ENCODE data around the gene LLGL1. TPM values are rescaled to one million over a fixed set of nuclear protein-coding genes. Genes with fewer than 3 reads are reported as not detected.

Gene LLGL1
- total RNA-seq = 21.6 and 22.4 TPM in 2 replicates

DNA sequence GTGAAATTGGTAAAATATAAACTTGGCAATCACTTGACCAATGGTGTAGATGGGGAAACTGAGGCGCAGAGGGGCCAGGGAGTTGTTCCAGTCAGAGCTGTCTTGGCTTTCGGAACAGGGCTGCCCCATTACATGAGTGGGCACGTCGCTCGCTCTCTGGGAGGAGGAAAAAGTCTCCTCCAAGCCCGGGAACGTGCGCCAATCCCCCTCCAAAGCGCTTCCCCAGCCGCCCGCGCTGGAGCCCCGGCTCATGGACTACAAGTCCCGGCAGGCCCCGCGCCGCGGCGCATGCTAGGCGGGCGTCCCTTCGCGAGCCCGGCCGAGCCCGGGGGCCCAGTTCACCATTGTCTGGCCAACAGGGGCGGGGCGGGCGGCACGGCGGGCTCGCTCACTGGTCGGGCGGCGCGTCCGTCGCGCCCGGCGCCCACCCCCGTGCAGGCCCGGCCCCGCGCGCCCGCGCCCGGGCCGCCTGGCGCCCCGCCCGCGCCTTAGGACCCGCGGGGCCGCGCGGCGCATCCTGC is at the start of gene LLGL1:
Gene LLGL1, plus strand, starts transcription at position 515 of the 521 bp plus-strand sequence. CDS start 48 bp downstream, outside the sequence.
- intact Hi-C loops (cut with micrococcal nuclease) = loop anchor here (1.0 to 10.0 kb wide), 3 partner anchors 35 to 780 kb away; partner anchors contain the start of genes ALKBH5, FAM83G and MIEF2

- intact Hi-C loops (cut with micrococcal nuclease) = no loop called here
Observed at GRCh38 chr17:18176176-18176575, 49.3 kb upstream of the LLGL1 start.

DNA sequence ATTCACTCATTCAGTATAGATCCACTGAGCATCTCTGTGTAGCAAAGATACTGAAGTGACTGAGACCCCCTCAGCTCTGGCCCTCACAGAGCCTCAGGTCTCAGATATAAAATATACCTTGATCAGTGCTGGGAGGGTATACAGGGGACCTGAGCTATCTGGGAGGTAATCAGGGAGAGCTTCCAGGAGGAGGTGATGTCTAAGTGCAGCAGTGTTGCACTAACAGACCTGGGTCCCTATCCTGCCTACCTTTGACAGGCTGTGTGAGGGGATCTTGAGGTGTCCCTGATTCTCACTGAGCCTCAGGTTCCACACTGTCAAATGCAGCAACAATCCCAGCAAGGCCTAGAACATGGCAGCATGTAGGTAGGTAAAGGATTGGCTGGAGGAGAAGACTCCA is 48.3 kb upstream of the LLGL1 start:
- intact Hi-C loops (cut with micrococcal nuclease) = no loop called here

DNA sequence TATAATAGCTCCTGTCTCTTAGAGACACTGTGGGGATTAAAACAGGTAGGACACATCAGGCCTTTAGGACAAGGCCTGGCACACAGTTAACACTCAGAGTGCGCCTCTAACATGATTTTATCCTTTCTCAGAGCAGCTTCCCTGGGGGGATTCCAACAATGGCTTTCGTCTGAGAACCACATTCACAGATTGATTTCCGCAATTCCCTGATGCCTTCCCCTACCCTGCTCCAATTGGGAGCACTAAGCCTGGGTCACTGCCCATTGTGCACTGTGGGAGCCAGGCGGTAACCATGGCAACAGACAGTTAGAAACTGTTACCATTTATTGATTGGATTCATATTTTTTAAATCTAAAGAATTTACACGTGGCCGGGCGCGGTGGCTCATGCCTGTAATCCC is 47.7 kb upstream of the LLGL1 start:
- intact Hi-C loops (cut with micrococcal nuclease) = no loop called here

GRCh38 chr17:18179196-18179595 is 46.2 kb upstream of the LLGL1 start:
- intact Hi-C loops (cut with micrococcal nuclease) = no loop called here

DNA sequence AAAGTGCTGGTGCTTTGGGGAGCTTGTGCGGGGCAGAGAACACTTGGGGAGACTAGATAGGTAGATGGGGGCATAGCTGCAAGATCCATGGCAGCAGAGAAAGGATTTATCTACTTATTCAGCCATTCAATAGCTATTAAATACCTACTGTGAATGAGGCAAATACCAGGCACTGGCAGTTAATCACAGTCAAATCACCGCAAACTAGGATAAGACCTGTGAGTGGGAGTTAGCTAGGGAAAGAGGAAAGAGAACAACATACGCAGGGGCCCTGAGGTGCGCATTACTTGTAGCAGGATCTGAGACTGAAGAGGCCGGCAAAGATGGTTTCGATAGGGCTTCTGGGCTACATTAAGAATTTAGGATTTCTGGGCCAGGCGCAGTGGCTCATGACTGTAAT is 45.6 kb upstream of the LLGL1 start:
- intact Hi-C loops (cut with micrococcal nuclease) = loop anchor here (5.0 to 10.0 kb wide), 2 partner anchors 93 to 355 kb away; partner anchors contain the start of gene DRG2

DNA sequence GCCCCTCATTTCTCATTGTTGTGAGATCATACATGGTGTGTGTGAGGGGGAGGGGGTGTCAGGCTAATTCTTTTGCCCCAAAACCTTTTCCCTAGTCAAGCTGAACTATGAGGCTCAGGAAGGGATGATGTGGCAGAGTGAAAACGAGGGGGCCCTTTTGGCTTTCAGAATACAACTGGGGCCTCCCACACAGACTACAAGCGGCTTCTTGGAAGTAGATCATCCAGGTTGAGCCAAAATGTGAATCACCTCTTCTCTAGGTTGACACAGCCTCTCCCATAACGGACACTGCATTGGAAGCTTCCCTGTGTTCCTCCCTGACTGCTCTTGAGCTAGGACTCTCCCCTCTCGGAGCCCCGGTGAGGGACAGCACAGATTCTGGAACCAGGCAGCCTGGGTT is 44.1 kb upstream of the LLGL1 start:
- intact Hi-C loops (cut with micrococcal nuclease) = loop anchor here (5.0 to 10.0 kb wide), 2 partner anchors 94 to 357 kb away; partner anchors contain the start of gene DRG2

DNA sequence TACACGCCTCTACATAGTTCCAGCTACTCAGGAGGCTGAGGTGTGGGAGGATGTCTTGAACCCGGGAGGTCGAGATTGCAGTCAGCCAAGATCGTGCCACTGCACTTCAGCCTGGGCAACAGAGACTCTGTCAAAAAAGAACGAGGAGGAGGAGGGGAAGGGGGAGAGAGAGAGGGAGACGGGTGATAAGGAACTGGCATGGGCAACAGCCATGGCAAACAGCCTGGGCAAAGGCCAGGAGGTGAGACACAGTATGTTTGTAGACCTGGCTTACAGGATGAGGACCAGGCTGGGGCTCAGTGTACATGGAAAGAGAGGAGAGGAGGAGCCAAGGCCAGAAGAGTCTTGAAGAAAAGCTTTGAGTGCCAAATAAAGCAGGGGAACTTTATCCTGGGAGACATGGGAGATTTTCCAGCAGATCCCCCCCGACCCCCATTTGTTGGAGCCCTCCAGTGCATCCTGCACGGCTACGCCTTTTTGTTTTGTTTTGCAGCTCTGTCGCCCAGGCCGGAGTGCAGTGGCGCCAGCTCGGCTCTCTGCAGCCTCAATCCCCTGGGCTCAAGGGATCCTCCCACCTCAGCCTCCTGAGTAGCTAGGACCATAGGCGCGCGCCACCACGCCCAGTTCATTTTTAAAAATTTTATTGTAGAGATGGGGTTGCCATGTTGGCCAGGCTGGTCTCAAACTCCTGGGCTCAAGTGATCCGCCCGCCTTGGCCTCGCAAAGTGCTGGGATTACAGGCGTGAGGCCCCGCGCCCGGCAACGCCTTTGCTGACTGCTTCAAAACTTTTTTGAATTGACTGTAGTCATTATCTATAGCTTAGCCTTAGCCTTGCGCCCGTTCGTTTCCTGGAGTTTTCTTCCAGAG is 43.1 kb upstream of the LLGL1 start:
- intact Hi-C loops (cut with micrococcal nuclease) = loop anchor here (5.0 to 10.0 kb wide), 2 partner anchors 95 to 358 kb away; partner anchors contain the start of gene DRG2

DNA sequence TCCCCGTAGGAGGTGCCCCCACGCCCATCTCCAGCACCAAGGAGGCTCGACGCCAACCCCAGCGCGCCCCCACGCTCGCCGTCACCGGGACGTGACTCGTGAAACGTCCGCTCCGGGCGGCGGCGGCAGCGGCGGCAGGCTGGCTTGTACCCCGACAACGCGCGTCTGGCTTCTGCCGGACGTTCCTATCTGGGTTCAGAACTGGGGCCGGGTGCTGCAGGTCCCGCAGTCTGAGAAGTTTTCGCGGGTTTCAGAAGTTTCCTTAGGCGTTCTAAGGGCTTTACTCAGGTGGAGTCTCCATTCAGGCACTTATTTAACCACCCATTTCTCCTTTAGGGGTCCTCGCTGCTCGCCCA is 42.5 kb upstream of the LLGL1 start:
- intact Hi-C loops (cut with micrococcal nuclease) = loop anchor here (1.0 to 10.0 kb wide), 9 partner anchors 25 to 358 kb away; partner anchors contain the start of genes ATPAF2, DRC3, DRG2 and FLII

DNA sequence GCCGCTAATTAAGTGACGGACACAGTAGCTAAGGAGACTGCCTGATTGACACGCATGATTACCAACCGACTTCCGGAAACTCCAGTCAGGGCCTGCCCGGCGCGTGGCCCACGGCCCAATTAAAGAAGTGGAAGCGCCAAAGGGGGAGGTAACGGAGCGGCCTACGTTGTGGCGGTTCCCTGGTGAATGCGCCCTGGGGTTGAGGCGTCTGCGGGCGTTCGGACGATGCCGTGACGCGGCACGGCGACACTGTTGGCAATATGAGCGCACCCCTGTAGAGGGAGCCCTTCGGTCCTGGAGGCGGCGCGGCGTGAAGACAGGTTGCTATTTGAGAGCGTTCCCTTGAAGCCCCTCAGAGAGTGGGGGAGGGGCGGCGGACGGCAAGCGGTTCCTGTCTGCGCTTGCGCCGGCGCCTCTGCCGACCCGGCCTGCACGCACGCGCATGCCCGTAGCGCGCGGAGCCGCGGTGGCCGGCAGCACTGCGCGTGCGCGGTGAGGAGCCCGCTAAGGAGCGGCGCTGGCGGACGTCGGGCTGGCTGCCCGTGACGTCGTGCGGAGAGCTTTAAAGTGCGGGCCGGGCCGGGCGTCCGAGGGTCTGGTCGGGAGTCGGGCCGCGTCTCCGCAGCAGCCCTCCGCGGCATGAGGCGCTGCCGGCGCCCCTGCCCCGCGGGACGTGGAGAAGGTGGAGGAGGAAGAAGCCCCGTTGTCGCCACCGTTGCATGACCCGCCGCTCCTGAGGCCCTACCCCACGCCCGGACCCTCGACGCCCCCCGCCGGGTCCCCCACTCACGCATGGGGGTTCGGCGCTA is 41.9 kb upstream of the LLGL1 start, which contains the start of gene ALKBH5:
Gene ALKBH5, plus strand, starts transcription at position 495 of the 809 bp plus-strand sequence. CDS start 416 bp downstream, outside the sequence.
- intact Hi-C loops (cut with micrococcal nuclease) = loop anchor here (1.0 to 10.0 kb wide), 9 partner anchors 25 to 359 kb away; partner anchors contain the start of genes ATPAF2, DRC3, DRG2 and FLII

GRCh38 chr17:18184143-18185031 is 41.0 kb upstream of the LLGL1 start:
- intact Hi-C loops (cut with micrococcal nuclease) = loop anchor here (5.0 to 10.0 kb wide), 2 partner anchors 97 to 360 kb away; partner anchors contain the start of gene DRG2

DNA sequence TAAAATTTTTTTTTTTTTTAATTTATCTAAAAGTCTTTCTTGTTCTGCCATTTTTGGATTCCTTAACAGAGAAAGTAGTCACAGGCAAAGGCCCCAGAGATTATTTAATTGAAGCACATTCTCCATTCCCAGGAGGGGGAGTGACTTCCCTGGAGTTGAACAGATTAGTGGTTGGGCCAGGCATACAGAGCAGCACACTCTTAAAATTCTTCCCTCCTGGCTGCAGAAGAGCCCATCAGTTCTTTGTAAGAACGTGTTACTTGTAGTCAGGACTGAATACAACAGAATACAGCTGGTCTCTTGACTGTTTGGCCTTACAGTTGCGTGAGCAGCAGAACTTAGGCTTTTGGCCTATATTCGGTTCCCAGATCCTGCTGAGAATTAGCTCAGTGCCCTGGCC is 40.0 kb upstream of the LLGL1 start:
- intact Hi-C loops (cut with micrococcal nuclease) = loop anchor here (10.0 kb wide), 1 partner anchor 361 kb away; no protein-coding TSS in a partner anchor

- intact Hi-C loops (cut with micrococcal nuclease) = loop anchor here (10.0 kb wide), 1 partner anchor 361 kb away; no protein-coding TSS in a partner anchor
Observed at GRCh38 chr17:18185832-18186626, 39.4 kb upstream of the LLGL1 start.

DNA sequence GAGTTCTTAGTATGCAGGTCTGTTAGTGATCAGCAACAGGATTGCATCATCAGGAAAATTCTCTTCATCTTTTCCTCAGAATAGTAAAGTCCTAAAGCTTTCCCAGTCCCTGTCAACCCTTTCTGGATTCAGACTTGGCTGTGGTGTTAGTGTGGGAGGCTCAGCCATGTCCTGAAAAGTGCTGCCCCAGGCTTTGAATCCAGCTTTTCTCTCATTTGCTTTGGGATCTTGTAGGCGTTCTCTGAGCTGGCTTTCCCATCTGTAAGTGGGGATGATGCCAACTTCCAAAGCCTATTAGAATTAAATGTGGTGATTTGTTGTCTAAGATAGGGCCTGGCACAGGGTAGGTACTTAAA is 38.8 kb upstream of the LLGL1 start:
- intact Hi-C loops (cut with micrococcal nuclease) = loop anchor here (10.0 kb wide), 1 partner anchor 362 kb away; no protein-coding TSS in a partner anchor

DNA sequence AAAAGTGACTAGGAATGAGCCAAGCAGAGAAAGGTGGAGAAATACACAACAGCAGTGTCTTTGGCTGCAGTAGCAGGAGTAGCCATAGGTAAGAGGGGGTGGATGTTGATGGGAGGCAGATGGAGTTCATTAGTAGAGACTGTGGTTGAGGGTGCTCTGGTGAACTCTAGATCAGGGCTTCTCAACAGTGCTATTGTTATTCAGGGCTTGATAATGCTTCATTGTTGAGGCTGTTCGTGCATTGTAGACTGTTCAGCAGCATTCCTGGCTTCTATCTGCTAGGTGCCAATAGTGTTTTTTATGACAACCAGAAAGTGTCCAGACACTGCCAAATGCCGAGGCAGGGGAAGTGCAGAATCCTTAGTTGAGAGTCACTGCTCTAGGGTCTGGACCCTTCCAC is 38.2 kb upstream of the LLGL1 start:
- intact Hi-C loops (cut with micrococcal nuclease) = loop anchor here (10.0 kb wide), 1 partner anchor 362 kb away; no protein-coding TSS in a partner anchor

DNA sequence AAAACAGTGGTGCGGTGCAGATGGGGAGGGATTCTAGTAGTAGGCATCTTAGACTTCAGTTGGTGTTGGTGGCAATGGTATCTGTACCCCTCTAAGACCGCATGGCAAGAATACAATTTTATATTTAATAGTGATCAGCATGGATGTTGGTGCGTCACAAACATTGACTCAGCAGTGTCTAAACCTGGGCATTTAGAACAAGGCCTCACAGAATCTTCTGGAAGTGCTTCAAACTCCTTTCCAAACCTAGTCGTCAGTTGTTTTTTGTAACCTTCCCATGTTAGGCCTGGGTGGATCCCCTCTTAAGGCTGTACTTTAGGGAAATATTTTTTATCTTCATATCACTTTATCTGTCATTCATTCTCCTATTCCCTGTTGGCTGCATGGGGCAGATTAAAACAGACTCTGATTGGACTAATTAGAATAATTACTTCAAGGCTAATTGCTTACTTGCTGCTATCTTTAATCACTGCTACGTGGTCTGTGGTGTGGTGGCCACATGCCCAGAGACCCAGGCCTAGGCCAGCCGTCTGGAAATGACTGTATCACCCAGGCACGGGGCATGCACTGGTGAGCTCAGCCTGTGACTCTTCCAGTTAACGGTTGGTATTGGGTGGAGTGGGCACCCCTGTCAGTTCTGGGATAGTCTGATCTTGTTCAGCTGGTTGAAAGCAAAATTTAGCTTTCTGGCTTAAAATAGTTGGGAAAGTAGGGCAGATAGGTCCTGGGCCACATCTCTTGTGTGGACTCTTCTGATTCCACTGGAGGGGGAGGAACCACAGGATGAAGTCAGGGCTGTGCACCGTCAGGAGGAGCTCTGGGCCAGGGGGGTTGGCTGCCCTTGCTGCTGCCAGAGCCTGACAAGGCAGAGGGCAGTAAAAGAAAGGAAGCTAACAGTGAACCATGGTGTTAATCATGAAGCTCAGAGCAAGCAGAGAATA is 37.3 kb upstream of the LLGL1 start:
- intact Hi-C loops (cut with micrococcal nuclease) = loop anchor here (10.0 kb wide), 1 partner anchor 363 kb away; no protein-coding TSS in a partner anchor

DNA sequence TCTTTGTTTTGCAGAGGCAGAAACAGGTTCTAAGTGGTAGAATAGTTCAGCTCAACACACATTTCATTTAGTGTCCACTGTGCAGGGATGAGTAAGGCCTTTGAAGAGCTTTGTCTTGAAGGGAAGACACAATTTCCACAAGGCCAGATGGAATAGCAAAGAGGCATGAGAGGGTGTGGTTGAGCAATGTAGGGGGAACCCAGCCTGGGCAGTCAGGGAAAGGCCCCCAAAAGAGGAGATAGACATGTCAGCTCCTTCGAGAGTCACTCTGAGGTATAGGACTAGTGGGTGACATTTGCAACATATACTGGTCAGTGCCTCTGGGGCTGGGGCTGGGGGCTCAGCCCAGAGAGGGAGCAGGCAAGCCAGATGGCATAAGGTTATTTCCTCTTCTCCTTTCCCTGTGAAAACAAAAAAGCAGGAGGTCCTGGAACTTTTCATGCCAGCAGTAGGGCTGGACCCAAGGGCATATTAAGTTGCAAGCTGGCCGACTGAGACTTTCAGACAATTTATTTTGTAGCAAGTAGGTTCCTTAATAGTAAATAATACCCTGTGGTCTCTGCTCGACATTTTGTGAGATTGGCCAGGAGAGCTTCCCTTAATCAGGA is 34.7 kb upstream of the LLGL1 start:
- intact Hi-C loops (cut with micrococcal nuclease) = no loop called here

All from T-helper 2 cell treated with Interferon-gamma antibody and Interleukin-4, amounts not matched to agents 100 ng/mL and 5 ng/mL, for 36 hours (primary cell).